ENCODE results near the gene B3GAT1. TPM values are rescaled to one million over a fixed set of nuclear protein-coding genes. Genes with fewer than 3 reads are reported as not detected.

B3GAT1 gene
- total RNA-seq, 4 donors from 2014 or later, result 0.22 to 0.33 TPM; not detected in 2

- TF ChIP-seq, protein P1, sequence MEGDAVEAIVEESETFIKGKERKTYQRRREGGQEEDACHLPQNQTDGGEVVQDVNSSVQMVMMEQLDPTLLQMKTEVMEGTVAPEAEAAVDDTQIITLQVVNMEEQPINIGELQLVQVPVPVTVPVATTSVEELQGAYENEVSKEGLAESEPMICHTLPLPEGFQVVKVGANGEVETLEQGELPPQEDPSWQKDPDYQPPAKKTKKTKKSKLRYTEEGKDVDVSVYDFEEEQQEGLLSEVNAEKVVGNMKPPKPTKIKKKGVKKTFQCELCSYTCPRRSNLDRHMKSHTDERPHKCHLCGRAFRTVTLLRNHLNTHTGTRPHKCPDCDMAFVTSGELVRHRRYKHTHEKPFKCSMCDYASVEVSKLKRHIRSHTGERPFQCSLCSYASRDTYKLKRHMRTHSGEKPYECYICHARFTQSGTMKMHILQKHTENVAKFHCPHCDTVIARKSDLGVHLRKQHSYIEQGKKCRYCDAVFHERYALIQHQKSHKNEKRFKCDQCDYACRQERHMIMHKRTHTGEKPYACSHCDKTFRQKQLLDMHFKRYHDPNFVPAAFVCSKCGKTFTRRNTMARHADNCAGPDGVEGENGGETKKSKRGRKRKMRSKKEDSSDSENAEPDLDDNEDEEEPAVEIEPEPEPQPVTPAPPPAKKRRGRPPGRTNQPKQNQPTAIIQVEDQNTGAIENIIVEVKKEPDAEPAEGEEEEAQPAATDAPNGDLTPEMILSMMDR (IDR thresholded peaks at IDR 0.05; ENCODE audit: low read depth), result no peak
Measured at GRCh38 chr11:134406264-134407185, 5.5 kb downstream of the B3GAT1 start.

GRCh38 chr11:134405841-134406240, 6.2 kb downstream of the B3GAT1 start:
- TF ChIP-seq, protein P1 (IDR thresholded peaks at IDR 0.05; ENCODE audit: low read depth), result no peak

DNA sequence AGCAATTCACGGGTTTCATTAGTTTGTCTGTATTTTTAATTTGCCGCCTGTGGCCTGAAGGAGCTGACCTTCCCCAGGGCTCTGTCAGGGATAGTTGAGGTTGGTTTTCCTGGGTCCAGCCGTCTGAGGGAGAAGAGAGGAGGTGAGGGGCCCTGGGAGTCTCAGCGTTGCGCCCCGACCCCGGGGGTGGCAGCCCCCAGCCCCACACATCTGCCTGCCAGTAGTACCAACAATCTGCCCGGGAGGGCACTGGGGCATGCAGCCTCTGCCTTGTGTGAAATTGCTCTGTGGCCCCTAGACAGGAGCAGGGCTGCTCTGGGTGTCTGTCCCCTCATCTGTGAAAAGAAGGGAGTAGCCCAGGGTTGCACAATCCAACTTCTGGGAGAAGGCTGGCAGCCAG, 6.6 kb downstream of the B3GAT1 start:
- TF ChIP-seq, protein P1 (IDR thresholded peaks at IDR 0.05; ENCODE audit: low read depth), result no peak

DNA sequence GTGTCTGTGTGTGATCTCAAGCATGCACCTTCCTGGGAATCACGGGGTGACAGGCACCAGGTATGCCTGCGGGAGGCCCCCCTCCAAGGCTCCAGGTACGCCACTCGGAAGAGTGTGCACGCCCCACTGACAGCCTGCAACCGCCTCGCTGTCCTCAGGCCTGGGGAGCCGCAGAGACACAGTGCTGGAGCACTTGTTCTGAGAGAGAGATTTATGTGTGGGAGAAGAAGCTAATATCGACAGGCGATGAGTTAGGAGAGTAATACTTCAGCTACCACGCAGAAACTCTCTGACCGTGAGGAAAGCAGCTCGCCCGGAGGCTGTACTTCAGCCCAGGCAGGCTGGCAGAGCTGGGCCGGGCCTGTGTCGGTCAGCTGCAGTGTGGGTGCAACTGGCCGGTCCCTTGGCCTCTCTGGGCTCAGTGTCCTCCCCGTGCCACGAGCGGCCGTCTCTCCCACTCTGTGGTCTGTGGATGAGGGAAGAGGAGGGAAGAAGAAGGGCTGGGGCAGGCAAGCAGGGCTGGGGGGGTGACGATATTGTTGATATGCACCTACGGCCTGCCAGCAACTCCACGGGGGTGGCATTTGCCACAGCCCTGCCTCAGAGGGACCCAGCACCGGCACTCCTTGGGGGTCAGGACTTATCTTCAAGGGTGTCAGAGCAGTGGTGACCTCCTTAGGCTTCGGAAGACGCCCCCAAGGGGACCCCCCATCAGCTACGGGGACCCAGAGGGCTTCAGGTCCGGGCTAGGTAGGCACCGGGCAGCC, 7.3 kb downstream of the B3GAT1 start:
- TF ChIP-seq, protein P1 (IDR thresholded peaks at IDR 0.05; ENCODE audit: low read depth), result no peak

DNA sequence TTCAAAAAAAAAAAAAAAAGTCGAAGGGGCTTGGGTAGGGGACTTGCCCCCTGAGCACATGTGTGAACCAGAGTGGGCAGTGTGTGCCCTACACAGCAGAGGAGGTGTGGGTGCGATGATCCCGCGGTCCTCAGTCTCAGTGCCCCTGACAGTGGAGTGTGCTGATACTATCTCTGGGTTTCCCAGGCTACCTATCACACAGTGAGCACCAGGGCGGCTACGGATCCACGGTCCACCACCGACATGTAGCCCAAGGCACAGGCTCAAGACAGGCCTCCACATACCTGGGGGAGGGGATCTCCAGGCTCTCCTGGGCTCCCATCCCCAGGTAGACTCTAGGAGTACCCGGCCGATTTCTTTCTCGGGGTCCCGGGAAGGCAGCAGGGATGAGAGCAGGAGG, 9.1 kb downstream of the B3GAT1 start:
- TF ChIP-seq, protein P1 (IDR thresholded peaks at IDR 0.05; ENCODE audit: low read depth), result no peak

DNA sequence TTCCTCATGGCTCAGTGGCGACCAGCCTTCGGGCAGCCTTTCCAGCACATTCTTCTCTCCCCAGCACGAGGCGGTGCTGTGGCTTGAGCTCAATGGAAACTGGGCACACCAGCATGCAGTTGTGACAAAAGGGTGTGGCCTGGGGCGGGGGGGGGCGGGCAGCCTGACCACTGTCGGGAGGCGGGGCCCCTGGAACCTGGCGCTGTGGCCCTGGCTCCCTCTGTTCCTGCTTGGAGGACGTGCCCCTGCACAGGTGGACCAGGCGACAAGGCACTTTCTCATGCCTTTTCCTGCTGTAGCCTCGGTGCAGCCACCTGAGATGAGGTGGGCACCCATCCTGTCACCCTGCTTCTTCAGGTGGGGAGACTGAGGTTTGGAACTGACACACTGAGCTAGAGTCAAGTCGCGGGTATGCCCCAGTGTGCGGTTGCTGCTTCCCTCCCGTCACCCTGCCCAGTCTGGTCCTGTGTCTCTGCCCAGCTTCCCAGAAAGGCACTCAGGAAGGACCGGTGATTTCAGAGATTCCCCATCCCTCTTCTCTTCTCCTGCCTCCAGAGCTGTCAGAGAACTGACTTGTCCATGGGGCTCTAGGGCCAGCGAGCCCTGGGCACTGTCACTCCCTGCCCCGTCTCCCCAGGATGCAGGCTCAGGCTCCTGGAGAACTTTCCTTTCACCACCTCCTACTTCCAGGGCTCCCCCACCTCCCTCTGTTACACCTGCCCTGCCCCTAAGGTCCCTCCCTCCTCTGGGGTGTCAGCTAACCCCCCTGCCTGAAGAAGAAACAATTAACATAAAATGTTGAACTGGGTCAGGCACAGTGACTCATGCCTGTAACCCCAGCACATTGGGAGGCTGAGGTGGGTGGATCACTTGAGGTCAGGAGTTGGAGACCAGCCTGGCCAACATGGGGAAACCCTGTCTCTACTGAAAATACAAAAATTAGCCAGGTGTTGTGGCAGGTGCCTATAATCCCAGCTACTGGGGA, 9.9 kb downstream of the B3GAT1 start:
- TF ChIP-seq, protein P1 (IDR thresholded peaks at IDR 0.05; ENCODE audit: low read depth), result no peak
